Heart left ventricle (tissue), 16 donors: Measurements from ENCODE around the gene S1PR5. TPM values are rescaled to one million over a fixed set of nuclear protein-coding genes. Genes with fewer than 3 reads are reported as not detected.

Source experiments
- ATAC-seq, 4 donors: fragments of 200-7000 bp; cut with Tn5 transposase; one replicate each; pipeline ENCODE4 v1.9.1; 2020 to 2022; ENCODE audit warnings: moderate library complexity in 4 of 4, mild to moderate bottlenecking in 3 of 4, moderate number of reproducible peaks in 1 of 4
- DNase-seq, 5 donors: peaks; one replicate each; pipeline ENCODE4 v3.0.0-alpha.2; 2020
- H3K27ac ChIP-seq, 12 donors: fragments of 200-600 bp; sonication (generic) in 4 of 12; one replicate each; pipeline versions ENCODE4 v1.5.0 to v1.8.0; 2016 to 2022; ENCODE audit warnings: mild to moderate bottlenecking in 2 of 12
- H3K27me3 ChIP-seq, 9 donors: fragments of 200-600 bp; sonication (generic) in 2 of 9; one replicate each; pipeline versions ENCODE4 v1.5.1 to v1.8.0; 2016 to 2022; ENCODE audit warnings: mild to moderate bottlenecking in 3 of 9
- H3K36me3 ChIP-seq, 9 donors: fragments of 200-600 bp; sonication (generic) in 2 of 9; one replicate each; pipeline versions ENCODE4 v1.5.0 to v1.8.0; 2018 to 2022; ENCODE audit warnings: mild to moderate bottlenecking in 2 of 9
- H3K4me1 ChIP-seq, 12 donors: fragments of 200-600 bp; sonication (generic) in 4 of 12; one replicate each; pipeline versions ENCODE4 v1.5.0 to v1.8.0; 2016 to 2022; ENCODE audit warnings: mild to moderate bottlenecking in 3 of 12
- H3K4me3 ChIP-seq, 12 donors: fragments of 200-600 bp; sonication (generic) in 4 of 12; one replicate each; pipeline versions ENCODE4 v1.5.0 to v1.8.0; 2017 to 2022; ENCODE audit warnings: mild to moderate bottlenecking in 9 of 12, moderate library complexity in 4 of 12
- H3K9me3 ChIP-seq, 12 donors: fragments of 200-600 bp; sonication (generic) in 4 of 12; one replicate each; pipeline versions ENCODE4 v1.5.0 to v1.8.0; 2016 to 2022; ENCODE audit warnings: mild to moderate bottlenecking in 1 of 12
- CTCF ChIP-seq, 12 donors: fragments of 200-600 bp; sonication (generic) in 4 of 12; IDR thresholded peaks; one replicate each; pipeline versions ENCODE4 v1.5.0 to v1.8.0; 2018 to 2022; ENCODE audit warnings: antibody characterized with exemption in 12 of 12, mild to moderate bottlenecking in 5 of 12
- POLR2A ChIP-seq, 2 donors: fragments of 450-650 bp; IDR thresholded peaks; one replicate each; pipeline ENCODE4 v1.6.1; 2017; ENCODE audit warnings: antibody characterized with exemption in 2 of 2, mild to moderate bottlenecking in 2 of 2, moderate library complexity in 2 of 2
- WGBS, 4 donors: extraction: QIAGEN DNeasy Blood & Tissue Kit in 2 of 4; methylation state at CpG; one replicate each; pipeline versions ENCODE4 v1.1.5 to v1.1.7; 2013 to 2018; 5-methylcytosine and 5-hydroxymethylcytosine counted together
- intact Hi-C, 10 donors: fragments of 100-400 bp; cut with DNase I; formaldehyde crosslinking; loops; one replicate each; pipeline versions ENCODE4 v1.11.1 to v1.14.2; 2022
- polyA plus RNA-seq, 2 donors: library from polyadenylated mRNA; stranded (reverse); fragments of 200-250 nt; gene quantifications; one replicate each; pipeline ENCODE4 v1.2.3, GENCODE V29; 2013
- total RNA-seq, 9 donors: library from RNA; depleted of rRNA in 2 of 9; stranded (reverse); fragments of >200 nt in 2 of 9; fragmentation: NEBNext Ultra II Directional in 3 of 9; extraction: Animal tissue kit (Norgen Biotek cat#: 25700) in 3 of 9; gene quantifications; one replicate each; pipeline versions ENCODE4 v1.1.0 to v1.2.4, GENCODE V29; 2016 to 2023
- donor health status: ischemic (EF 13 %, LVEDD 7.1; RV severe dilation, severe dysfunction).
- donor health status: healthy with polysubstance abuse.
- donor health status: DM: no; HTN: yes; CAD: no.
- donor health status: DM: no; HTN: no; CAD: no.
- donor health status: ischemic (EF 25% LVEDD 6.9; RV normal size, moderate dysfunction).
- donor health status: ischemic (EF 25% LVEDD 5.7; RV mildly dilated, moderate dysfunction).
- donor health status: healthy.
- donor health status: DM: yes; HTN: yes; CAD: no.
- donor health status: ischemic (EF 35%, LVEDD 5.7; RV mildly dilated, moderate dysfunction).
- donor health status: nonischemic (EF 11% LVEDD 7.7; RV severe dilation, severe dysfunction).
- donor health status: DM: yes; HTN: yes; CAD: no.
- donor health status: PGD.
- donor health status: ischemic (EF 29% LVEDD 5.4; RV normal size, mild dysfunction).
- donor health status: nonischemic (EF 23%, LVEDD 6.1; RV moderate dilation, normal function).

The S1PR5 gene
- total and polyA plus RNA-seq, 11 donors = 0.10 to 1.7 (median 0.29) TPM; not detected in 4

- intact Hi-C loops = loop anchor here in 7 of 10 donors (10.0 kb wide), 3 partner anchors 55 to 155 kb away; partner anchors contain the start of genes CDC37 (in 4 of the 7) and KEAP1 (in 2 of the 7)
These were observed 42.9 kb upstream of the S1PR5 start for GRCh38 chr19:10560154-10560553.

GRCh38 chr19:10557603-10558197, 40.5 kb upstream of the S1PR5 start:
- no peak overlapping the region for H3K4me3 ChIP-seq
- TF ChIP-seq POLR2A (IDR thresholded peaks at IDR 0.05) (no peak), CTCF (IDR thresholded peaks at IDR 0.05) (no peak)
- intact Hi-C loops = no loop called here
- H3K27me3 ChIP-seq = no peaks in the 10 kb centered on the region
- DNase-seq (no peak), ATAC-seq (no peak)
- H3K4me1 ChIP-seq = peaks cover 0 to 10% (median 0%) of the 10 kb centered on the region in 12 donors
- 90 to 94% (median 93%) methylated on average over 26 to 33 of the region's 33 CpGs for WGBS, 4 donors
- peaks cover 0 to 98% (median 86%) of the 10 kb centered on the region in 9 donors for H3K36me3 ChIP-seq
- H3K27ac ChIP-seq = no peak overlapping the region
- H3K9me3 ChIP-seq = no peaks in the 10 kb centered on the region

More at GRCh38 chr19:10560154-10560553, 42.9 kb upstream of the S1PR5 start:
- TF ChIP-seq CTCF (IDR thresholded peaks at IDR 0.05) (no peak), POLR2A (IDR thresholded peaks at IDR 0.05) (no peak)
- ATAC-seq (no peak), DNase-seq (no peak)
- H3K36me3 ChIP-seq = peaks cover 0 to 78% (median 66%) of the 10 kb centered on the region in 9 donors
- H3K4me3 ChIP-seq = no peak overlapping the region
- H3K4me1 ChIP-seq = peaks cover 0 to 9% (median 5%) of the 10 kb centered on the region in 12 donors
- no peak overlapping the region for H3K27ac ChIP-seq
- H3K27me3 ChIP-seq = no peaks in the 10 kb centered on the region
- 88 to 92% (median 90%) methylated on average over 7 of the region's 7 CpGs for WGBS, 4 donors
- no peaks in the 10 kb centered on the region for H3K9me3 ChIP-seq

- ATAC-seq = no peak
- peaks cover 0 to 100% (median 96%) of the 10 kb centered on the region in 9 donors for H3K36me3 ChIP-seq
- 57 to 84% (median 74%) methylated on average over 4 to 7 of the region's 7 CpGs for WGBS, 4 donors
These were observed 38.3 kb upstream of the S1PR5 start for GRCh38 chr19:10555610-10555973.

More at GRCh38 chr19:10555610-10555973, 38.3 kb upstream of the S1PR5 start:
- H3K27me3 ChIP-seq = no peaks in the 10 kb centered on the region
- no peak for TF ChIP-seq POLR2A (IDR thresholded peaks at IDR 0.05)
- TF ChIP-seq CTCF (IDR thresholded peaks at IDR 0.05) = no peak
- intact Hi-C loops = no loop called here
- no peak overlapping the region for H3K27ac ChIP-seq
- DNase-seq = no peak
- H3K9me3 ChIP-seq = no peaks in the 10 kb centered on the region
- no peak overlapping the region for H3K4me3 ChIP-seq
- peaks cover 0 to 13% (median 0%) of the 10 kb centered on the region in 12 donors for H3K4me1 ChIP-seq
